ENCODE measurements around the gene VWDE.

DNA sequence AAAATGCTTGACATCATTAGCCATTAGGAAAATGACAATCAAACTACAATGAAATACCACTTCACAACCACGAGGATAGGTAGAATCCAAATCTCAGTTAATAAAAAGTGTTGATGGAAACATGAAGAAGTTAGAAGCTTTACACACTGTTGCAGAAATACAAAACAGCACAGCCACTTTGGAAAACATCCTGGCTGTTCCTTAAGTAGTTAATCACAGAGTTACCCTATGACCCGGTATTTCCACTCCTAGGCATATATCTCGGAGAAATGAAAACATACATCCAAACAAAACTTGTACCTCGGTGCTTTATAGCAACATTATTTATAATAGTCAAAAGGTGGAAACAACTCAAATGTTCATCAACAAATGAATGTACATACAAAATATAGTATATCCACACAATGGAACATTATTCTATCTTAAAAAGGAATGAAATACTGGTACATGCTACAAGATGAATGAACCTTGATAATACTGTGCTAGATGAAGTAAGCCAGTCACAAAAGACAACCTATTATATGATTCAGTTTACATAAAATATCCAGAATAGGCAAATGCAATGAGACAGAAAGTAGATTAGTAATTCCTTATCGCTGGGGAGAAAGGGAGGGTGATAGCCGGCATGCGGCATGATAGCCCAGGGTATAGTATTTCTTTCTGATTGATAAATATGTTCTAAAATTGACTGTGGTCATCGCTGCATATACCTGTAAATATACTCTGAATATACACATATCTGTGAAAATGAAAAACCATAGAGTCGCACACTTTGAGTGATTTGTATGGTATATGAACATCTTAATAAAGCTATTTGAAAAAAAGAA is 1.9 kb downstream of the VWDE start:
- TF ChIP-seq POLR2A (IDR thresholded peaks at IDR 0.05; ENCODE audit: control extremely low read depth in 1 of 2, low read depth in 2 of 2, low read length in 2 of 2) (no peak), SRF (IDR thresholded peaks at IDR 0.05; ENCODE audit: low read depth, low read length) (no peak), SP1 (IDR thresholded peaks at IDR 0.05; ENCODE audit: low read depth, low read length) (no peak), EP300 (IDR thresholded peaks at IDR 0.05; ENCODE audit: borderline replicate concordance in 1 of 2, low read depth in 2 of 2, low read length in 2 of 2) (no peak), CEBPB (IDR thresholded peaks at IDR 0.05; ENCODE audit: low read depth, low read length) (no peak), ASH2L (IDR thresholded peaks at IDR 0.05; ENCODE audit: low read length) (no peak)
- TF ChIP-seq, protein P1, sequence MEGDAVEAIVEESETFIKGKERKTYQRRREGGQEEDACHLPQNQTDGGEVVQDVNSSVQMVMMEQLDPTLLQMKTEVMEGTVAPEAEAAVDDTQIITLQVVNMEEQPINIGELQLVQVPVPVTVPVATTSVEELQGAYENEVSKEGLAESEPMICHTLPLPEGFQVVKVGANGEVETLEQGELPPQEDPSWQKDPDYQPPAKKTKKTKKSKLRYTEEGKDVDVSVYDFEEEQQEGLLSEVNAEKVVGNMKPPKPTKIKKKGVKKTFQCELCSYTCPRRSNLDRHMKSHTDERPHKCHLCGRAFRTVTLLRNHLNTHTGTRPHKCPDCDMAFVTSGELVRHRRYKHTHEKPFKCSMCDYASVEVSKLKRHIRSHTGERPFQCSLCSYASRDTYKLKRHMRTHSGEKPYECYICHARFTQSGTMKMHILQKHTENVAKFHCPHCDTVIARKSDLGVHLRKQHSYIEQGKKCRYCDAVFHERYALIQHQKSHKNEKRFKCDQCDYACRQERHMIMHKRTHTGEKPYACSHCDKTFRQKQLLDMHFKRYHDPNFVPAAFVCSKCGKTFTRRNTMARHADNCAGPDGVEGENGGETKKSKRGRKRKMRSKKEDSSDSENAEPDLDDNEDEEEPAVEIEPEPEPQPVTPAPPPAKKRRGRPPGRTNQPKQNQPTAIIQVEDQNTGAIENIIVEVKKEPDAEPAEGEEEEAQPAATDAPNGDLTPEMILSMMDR (IDR thresholded peaks at IDR 0.05; ENCODE audit: control extremely low read depth in 1 of 3, insufficient read depth in 1 of 3, low read depth in 1 of 3, low read length in 3 of 3): no peak
- TF ChIP-seq, protein P2, sequence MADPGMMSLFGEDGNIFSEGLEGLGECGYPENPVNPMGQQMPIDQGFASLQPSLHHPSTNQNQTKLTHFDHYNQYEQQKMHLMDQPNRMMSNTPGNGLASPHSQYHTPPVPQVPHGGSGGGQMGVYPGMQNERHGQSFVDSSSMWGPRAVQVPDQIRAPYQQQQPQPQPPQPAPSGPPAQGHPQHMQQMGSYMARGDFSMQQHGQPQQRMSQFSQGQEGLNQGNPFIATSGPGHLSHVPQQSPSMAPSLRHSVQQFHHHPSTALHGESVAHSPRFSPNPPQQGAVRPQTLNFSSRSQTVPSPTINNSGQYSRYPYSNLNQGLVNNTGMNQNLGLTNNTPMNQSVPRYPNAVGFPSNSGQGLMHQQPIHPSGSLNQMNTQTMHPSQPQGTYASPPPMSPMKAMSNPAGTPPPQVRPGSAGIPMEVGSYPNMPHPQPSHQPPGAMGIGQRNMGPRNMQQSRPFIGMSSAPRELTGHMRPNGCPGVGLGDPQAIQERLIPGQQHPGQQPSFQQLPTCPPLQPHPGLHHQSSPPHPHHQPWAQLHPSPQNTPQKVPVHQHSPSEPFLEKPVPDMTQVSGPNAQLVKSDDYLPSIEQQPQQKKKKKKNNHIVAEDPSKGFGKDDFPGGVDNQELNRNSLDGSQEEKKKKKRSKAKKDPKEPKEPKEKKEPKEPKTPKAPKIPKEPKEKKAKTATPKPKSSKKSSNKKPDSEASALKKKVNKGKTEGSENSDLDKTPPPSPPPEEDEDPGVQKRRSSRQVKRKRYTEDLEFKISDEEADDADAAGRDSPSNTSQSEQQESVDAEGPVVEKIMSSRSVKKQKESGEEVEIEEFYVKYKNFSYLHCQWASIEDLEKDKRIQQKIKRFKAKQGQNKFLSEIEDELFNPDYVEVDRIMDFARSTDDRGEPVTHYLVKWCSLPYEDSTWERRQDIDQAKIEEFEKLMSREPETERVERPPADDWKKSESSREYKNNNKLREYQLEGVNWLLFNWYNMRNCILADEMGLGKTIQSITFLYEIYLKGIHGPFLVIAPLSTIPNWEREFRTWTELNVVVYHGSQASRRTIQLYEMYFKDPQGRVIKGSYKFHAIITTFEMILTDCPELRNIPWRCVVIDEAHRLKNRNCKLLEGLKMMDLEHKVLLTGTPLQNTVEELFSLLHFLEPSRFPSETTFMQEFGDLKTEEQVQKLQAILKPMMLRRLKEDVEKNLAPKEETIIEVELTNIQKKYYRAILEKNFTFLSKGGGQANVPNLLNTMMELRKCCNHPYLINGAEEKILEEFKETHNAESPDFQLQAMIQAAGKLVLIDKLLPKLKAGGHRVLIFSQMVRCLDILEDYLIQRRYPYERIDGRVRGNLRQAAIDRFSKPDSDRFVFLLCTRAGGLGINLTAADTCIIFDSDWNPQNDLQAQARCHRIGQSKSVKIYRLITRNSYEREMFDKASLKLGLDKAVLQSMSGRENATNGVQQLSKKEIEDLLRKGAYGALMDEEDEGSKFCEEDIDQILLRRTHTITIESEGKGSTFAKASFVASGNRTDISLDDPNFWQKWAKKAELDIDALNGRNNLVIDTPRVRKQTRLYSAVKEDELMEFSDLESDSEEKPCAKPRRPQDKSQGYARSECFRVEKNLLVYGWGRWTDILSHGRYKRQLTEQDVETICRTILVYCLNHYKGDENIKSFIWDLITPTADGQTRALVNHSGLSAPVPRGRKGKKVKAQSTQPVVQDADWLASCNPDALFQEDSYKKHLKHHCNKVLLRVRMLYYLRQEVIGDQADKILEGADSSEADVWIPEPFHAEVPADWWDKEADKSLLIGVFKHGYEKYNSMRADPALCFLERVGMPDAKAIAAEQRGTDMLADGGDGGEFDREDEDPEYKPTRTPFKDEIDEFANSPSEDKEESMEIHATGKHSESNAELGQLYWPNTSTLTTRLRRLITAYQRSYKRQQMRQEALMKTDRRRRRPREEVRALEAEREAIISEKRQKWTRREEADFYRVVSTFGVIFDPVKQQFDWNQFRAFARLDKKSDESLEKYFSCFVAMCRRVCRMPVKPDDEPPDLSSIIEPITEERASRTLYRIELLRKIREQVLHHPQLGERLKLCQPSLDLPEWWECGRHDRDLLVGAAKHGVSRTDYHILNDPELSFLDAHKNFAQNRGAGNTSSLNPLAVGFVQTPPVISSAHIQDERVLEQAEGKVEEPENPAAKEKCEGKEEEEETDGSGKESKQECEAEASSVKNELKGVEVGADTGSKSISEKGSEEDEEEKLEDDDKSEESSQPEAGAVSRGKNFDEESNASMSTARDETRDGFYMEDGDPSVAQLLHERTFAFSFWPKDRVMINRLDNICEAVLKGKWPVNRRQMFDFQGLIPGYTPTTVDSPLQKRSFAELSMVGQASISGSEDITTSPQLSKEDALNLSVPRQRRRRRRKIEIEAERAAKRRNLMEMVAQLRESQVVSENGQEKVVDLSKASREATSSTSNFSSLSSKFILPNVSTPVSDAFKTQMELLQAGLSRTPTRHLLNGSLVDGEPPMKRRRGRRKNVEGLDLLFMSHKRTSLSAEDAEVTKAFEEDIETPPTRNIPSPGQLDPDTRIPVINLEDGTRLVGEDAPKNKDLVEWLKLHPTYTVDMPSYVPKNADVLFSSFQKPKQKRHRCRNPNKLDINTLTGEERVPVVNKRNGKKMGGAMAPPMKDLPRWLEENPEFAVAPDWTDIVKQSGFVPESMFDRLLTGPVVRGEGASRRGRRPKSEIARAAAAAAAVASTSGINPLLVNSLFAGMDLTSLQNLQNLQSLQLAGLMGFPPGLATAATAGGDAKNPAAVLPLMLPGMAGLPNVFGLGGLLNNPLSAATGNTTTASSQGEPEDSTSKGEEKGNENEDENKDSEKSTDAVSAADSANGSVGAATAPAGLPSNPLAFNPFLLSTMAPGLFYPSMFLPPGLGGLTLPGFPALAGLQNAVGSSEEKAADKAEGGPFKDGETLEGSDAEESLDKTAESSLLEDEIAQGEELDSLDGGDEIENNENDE (IDR thresholded peaks at IDR 0.05; ENCODE audit: insufficient replicate concordance, low read length): no peak

Data from H1 (cell line).